A549 (cell line): ENCODE measurements around the gene ADARB1. TPM values are rescaled to one million over a fixed set of nuclear protein-coding genes. Genes with fewer than 3 reads are reported as not detected.

Experiments
- ATAC-seq, 2 experiments: fragments of 200-7000 bp in 1 of 2; fragments of >200 bp in 1 of 2; cut with Nextera tagmentation in 1 of 2; cut with Tn5 transposase in 1 of 2; 3 replicates each; pipeline versions ENCODE4 v1.8.0 to v1.9.1; 2018 to 2020; ENCODE audit warnings: mild to moderate bottlenecking in 1 of 2, moderate library complexity in 1 of 2
- CTCF ChIA-PET: fragments of 300-600 bp; sonication (Branson Sonifier 250); formaldehyde crosslinking; extraction: SDS; loops from one replicate; lab custom pipeline; 2021; ENCODE audit warnings: antibody characterized with exemption, inconsistent platforms; lab: Yijun Ruan, JAX
- POLR2A ChIA-PET: fragments of 350-600 bp; formaldehyde crosslinking; extraction: SDS; loops from one replicate; lab custom pipeline; 2021; ENCODE audit warnings: antibody characterized with exemption, inconsistent platforms; lab: Yijun Ruan, JAX
- DNase-seq, 2 experiments: peaks; one replicate each; pipeline versions ENCODE4 v3.0.0 to v3.0.0-alpha.2; 2011 to 2016; ENCODE audit warnings: low read depth in 1 of 2, low spot score in 1 of 2
- FAIRE-seq: peaks from 2 replicates; lab custom pipeline; 2011; peaks lifted over from hg19 to GRCh38; lab: Jason Lieb, UNC
- H3K27ac ChIP-seq, 2 experiments: fragments of >200 bp; sonication (Bioruptor Twin); formaldehyde crosslinking; 3 replicates each; pipeline ENCODE4 v1.5.1; 2016 to 2017
- H3K4me1 ChIP-seq: fragments of >200 bp; sonication (Bioruptor Twin); formaldehyde crosslinking; 3 replicates; pipeline ENCODE4 v1.6.1; 2016
- H3K4me2 ChIP-seq: fragments of >200 bp; sonication (Bioruptor Twin); formaldehyde crosslinking; 3 replicates; pipeline ENCODE4 v1.6.1; 2016
- H3K4me3 ChIP-seq: fragments of >200 bp; sonication (Bioruptor Twin); formaldehyde crosslinking; 3 replicates; pipeline ENCODE4 v1.5.1; 2016
- H3K9me3 ChIP-seq: fragments of >200 bp; sonication (Bioruptor Twin); formaldehyde crosslinking; 3 replicates; pipeline ENCODE4 v1.6.1; 2016
- CHD4 ChIP-seq: fragments of 200-600 bp; sonication (generic); IDR thresholded peaks from 2 replicates; pipeline ENCODE4 v1.6.1; 2016; ENCODE audit warnings: antibody characterized with exemption, mild to moderate bottlenecking, borderline replicate concordance
- EHMT2 ChIP-seq: fragments of 200-600 bp; sonication (generic); IDR thresholded peaks from 2 replicates; pipeline ENCODE4 v1.6.1; 2016; ENCODE audit warnings: antibody characterized with exemption, low read depth, mild to moderate bottlenecking, moderate library complexity
- EP300 ChIP-seq, 2 experiments: fragments of >200 bp; sonication (Bioruptor Twin); formaldehyde crosslinking; IDR thresholded peaks; 2 replicates in 1 of 2; 3 replicates in 1 of 2; pipeline ENCODE4 v1.6.1; 2016 to 2017
- HDAC2 ChIP-seq: fragments of 200-600 bp; sonication (generic); IDR thresholded peaks from 2 replicates; pipeline ENCODE4 v1.6.1; 2016
- JUNB ChIP-seq: fragments of >200 bp; sonication (Bioruptor Twin); formaldehyde crosslinking; IDR thresholded peaks from 2 replicates; pipeline ENCODE4 v1.6.1; 2016
- KDM5A ChIP-seq: fragments of 200-600 bp; sonication (generic); IDR thresholded peaks from 2 replicates; pipeline ENCODE4 v1.6.1; 2016; ENCODE audit warnings: antibody characterized with exemption, mild to moderate bottlenecking
- MAZ ChIP-seq: fragments of 150-350 bp; IDR thresholded peaks from 2 replicates; pipeline ENCODE4 v1.6.1; 2014; ENCODE audit warnings: antibody characterized with exemption, low read depth, low read length, borderline replicate concordance
- NFE2L2 ChIP-seq: fragments of 150-350 bp; conservative IDR thresholded peaks from 2 replicates; pipeline ENCODE4 v1.6.1; 2014; ENCODE audit warnings: low read length
- NPAS2 ChIP-seq: fragments of 250-450 bp; sonication (Bioruptor Pico); IDR thresholded peaks from 2 replicates; pipeline ENCODE4 v1.8.0; 2022; ENCODE audit warnings: mild to moderate bottlenecking, moderate library complexity, borderline replicate concordance
- RAD21 ChIP-seq, 2 experiments: fragments of >200 bp in 1 of 2; sonication (Bioruptor Twin) in 1 of 2; formaldehyde crosslinking in 1 of 2; IDR thresholded peaks in 1 of 2; conservative IDR thresholded peaks in 1 of 2; 2 replicates in 1 of 2; 3 replicates in 1 of 2; pipeline ENCODE4 v1.6.1; 2012 to 2018; ENCODE audit warnings: inconsistent platforms in 1 of 2
- RARB ChIP-seq: fragments of 250-450 bp; sonication (Bioruptor Pico); IDR thresholded peaks from 2 replicates; pipeline ENCODE4 v1.8.0; 2021; ENCODE audit warnings: mild to moderate bottlenecking, moderate library complexity
- RCOR1 ChIP-seq: fragments of 150-350 bp; IDR thresholded peaks from 2 replicates; pipeline ENCODE4 v1.6.1; 2014; ENCODE audit warnings: antibody characterized with exemption, low read length, low read depth
- RFX5 ChIP-seq: fragments of 450-650 bp; IDR thresholded peaks from 2 replicates; pipeline ENCODE4 v1.7.1; 2014; ENCODE audit warnings: antibody characterized with exemption, mild to moderate bottlenecking, moderate library complexity
- RNF2 ChIP-seq: fragments of 200-600 bp; sonication (generic); IDR thresholded peaks from 2 replicates; pipeline ENCODE4 v1.6.1; 2016; ENCODE audit warnings: low read depth, mild to moderate bottlenecking, antibody characterized with exemption, moderate library complexity, borderline replicate concordance
- SMC3 ChIP-seq: fragments of >200 bp; sonication (Bioruptor Twin); formaldehyde crosslinking; IDR thresholded peaks from 3 replicates; pipeline ENCODE4 v1.6.1; 2018; ENCODE audit warnings: inconsistent platforms
- WGBS: methylation state at CpG from one replicate; pipeline ENCODE4 v1.1.6; 2017; ENCODE audit errors: missing lambda C conversion rate; 5-methylcytosine and 5-hydroxymethylcytosine counted together
- polyA plus RNA-seq, 4 experiments: library from polyadenylated mRNA; depleted of rRNA in 3 of 4; stranded (reverse); fragments of >200 nt; fragmentation: RNase III in 1 of 4; extraction: RNeasy Plus Mini Kit Qiagen cat#74134 plus additional on column Dnase treatment in 1 of 4; gene quantifications; 2 replicates in 3 of 4; 3 replicates in 1 of 4; pipeline ENCODE4 v1.2.3, GENCODE V29; 2011 to 2017
- TF ChIP-seq, protein P1 (sequence below): fragments of >200 bp; sonication (Bioruptor Twin); formaldehyde crosslinking; IDR thresholded peaks from 3 replicates; pipeline ENCODE4 v1.5.1; 2016
- TF ChIP-seq, protein P2 (sequence below): fragments of 150-350 bp; IDR thresholded peaks from 2 replicates; pipeline ENCODE4 v1.6.1; 2014; ENCODE audit warnings: low read depth, mild to moderate bottlenecking, low read length
- TF ChIP-seq, protein P3 (sequence below): fragments of 250-450 bp; sonication (Bioruptor Pico); IDR thresholded peaks from 2 replicates; pipeline ENCODE4 v1.5.0; 2020; ENCODE audit warnings: low read depth, mild to moderate bottlenecking, moderate library complexity
- TF ChIP-seq, protein P4 (sequence below): IDR thresholded peaks from 2 replicates; pipeline ENCODE4 v1.6.1; 2012

ADARB1 gene
- polyA plus RNA-seq, 2 of the 4 experiments (the other 2 are of a cell fraction), result 3.2 to 5.7 TPM

DNA sequence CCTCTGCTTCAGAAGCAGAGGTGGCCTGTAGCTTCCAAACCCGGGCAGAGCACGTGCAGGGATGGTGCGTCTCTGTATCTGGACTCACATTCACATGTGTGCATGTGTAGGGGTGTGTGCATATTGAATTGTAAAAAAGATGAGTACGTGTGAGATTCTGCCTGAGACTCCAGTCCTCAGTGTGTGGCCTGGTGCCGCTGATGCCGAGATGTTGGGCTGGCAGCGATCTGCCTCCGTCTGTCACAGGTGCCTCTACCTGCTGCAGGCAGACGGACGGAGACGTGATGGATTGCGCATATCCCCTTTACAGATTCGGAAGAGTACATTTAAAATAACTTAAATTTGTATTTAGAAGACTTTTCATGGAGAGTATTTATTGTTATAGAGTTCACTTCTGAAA, 53.6 kb downstream of the ADARB1 start:
- TF ChIP-seq NFE2L2 (no peak), NPAS2 (CRISPR knock-in tag) (no peak), RARB (CRISPR knock-in tag) (no peak), KDM5A (no peak), JUNB (no peak), HDAC2 (no peak), EP300 (IDR thresholded peaks at IDR 0.05) (no peak), RFX5 (no peak), RAD21 (conservative IDR thresholded peaks at IDR 0.05 in 1 of 2, IDR thresholded peaks at IDR 0.05 in 1 of 2) (no peak), RCOR1 (no peak), CHD4 (no peak), MAZ (no peak), EHMT2 (no peak)
- TF ChIP-seq, protein P1, sequence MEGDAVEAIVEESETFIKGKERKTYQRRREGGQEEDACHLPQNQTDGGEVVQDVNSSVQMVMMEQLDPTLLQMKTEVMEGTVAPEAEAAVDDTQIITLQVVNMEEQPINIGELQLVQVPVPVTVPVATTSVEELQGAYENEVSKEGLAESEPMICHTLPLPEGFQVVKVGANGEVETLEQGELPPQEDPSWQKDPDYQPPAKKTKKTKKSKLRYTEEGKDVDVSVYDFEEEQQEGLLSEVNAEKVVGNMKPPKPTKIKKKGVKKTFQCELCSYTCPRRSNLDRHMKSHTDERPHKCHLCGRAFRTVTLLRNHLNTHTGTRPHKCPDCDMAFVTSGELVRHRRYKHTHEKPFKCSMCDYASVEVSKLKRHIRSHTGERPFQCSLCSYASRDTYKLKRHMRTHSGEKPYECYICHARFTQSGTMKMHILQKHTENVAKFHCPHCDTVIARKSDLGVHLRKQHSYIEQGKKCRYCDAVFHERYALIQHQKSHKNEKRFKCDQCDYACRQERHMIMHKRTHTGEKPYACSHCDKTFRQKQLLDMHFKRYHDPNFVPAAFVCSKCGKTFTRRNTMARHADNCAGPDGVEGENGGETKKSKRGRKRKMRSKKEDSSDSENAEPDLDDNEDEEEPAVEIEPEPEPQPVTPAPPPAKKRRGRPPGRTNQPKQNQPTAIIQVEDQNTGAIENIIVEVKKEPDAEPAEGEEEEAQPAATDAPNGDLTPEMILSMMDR, result no peak
- TF ChIP-seq, protein P2, sequence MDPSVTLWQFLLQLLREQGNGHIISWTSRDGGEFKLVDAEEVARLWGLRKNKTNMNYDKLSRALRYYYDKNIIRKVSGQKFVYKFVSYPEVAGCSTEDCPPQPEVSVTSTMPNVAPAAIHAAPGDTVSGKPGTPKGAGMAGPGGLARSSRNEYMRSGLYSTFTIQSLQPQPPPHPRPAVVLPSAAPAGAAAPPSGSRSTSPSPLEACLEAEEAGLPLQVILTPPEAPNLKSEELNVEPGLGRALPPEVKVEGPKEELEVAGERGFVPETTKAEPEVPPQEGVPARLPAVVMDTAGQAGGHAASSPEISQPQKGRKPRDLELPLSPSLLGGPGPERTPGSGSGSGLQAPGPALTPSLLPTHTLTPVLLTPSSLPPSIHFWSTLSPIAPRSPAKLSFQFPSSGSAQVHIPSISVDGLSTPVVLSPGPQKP, result no peak
- TF ChIP-seq, protein P3, sequence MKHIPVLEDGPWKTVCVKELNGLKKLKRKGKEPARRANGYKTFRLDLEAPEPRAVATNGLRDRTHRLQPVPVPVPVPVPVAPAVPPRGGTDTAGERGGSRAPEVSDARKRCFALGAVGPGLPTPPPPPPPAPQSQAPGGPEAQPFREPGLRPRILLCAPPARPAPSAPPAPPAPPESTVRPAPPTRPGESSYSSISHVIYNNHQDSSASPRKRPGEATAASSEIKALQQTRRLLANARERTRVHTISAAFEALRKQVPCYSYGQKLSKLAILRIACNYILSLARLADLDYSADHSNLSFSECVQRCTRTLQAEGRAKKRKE (CRISPR knock-in tag), result no peak
- DNase-seq, result no peak
- CTCF ChIA-PET, result interaction anchor here (0.6 to 9.3 kb wide), 29 partner anchors 8 to 618 kb away, joined by 3 to 163 read pairs (median 4); no protein-coding TSS in a partner anchor
- no peak for ATAC-seq
- Histone ChIP-seq H3K9me3 (no peaks in the 10 kb centered on the region), H3K4me2 (no peak overlapping the region), H3K4me3 (no peak overlapping the region), H3K4me1 (peaks cover 18% of the 10 kb centered on the region), H3K27ac (no peak overlapping the region)
- WGBS, result 80% methylated on average over 13 of the region's 13 CpGs
- POLR2A ChIA-PET, result interaction anchor here (1.0 kb wide), 1 partner anchor 179 kb away, joined by 3 read pairs; no protein-coding TSS in a partner anchor
- FAIRE-seq, result no peak

DNA sequence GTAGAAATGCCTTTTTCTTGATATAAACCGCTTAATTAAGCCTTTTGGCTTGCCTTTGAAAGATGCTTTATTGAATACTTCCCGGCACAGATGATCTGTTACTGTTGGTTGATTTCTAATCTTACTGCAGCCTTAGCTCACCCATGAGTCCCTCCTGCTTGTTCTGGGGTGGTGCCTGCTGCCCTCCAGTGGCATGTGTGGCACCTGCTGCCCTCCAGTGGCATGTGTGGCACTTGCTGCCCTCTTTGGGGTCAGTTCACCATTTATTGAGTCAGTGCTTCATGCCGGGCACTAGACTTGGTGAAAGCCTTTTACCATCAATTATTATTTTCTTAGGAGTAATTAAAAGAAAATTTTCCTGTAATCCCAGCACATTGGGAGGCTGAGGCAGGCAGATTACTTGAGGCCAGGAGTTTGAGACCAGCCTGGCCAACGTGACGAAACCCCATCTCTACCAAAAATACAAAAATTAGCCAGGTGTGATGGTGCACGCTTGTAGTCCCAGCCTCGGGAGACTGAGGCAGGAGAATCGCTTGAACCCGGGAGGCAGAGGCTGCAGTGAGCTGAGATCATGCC, 54.3 kb downstream of the ADARB1 start:
- Histone ChIP-seq H3K4me3 (no peak overlapping the region), H3K4me1 (peaks cover 18% of the 10 kb centered on the region), H3K4me2 (peak overlapping the region; percentile 67; the same call in 2 of the 3 replicates), H3K27ac (no peak overlapping the region), H3K9me3 (no peaks in the 10 kb centered on the region)
- 30% methylated on average over 9 of the region's 9 CpGs for WGBS
- TF ChIP-seq, protein P1, result peak; percentile 75
- TF ChIP-seq EP300 (IDR thresholded peaks at IDR 0.05), result no peak
- TF ChIP-seq EHMT2, result no peak
- TF ChIP-seq, protein P4, sequence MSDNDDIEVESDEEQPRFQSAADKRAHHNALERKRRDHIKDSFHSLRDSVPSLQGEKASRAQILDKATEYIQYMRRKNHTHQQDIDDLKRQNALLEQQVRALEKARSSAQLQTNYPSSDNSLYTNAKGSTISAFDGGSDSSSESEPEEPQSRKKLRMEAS, result 0 out of 2 replicates have a peak, but pooled peaks have one; percentile 29
- TF ChIP-seq SMC3, result peak; percentile 81
- peak; percentile 82 to 85 for TF ChIP-seq RAD21 (conservative IDR thresholded peaks at IDR 0.05 in 1 of 2, IDR thresholded peaks at IDR 0.05 in 1 of 2)
- no peak for TF ChIP-seq RNF2
- ChIA-PET POLR2A (interaction anchor here (1.0 kb wide), 1 partner anchor 180 kb away, joined by 3 read pairs; no protein-coding TSS in a partner anchor), CTCF (interaction anchor here (0.6 to 9.3 kb wide), 34 partner anchors 9 to 618 kb away, joined by 3 to 163 read pairs (median 4); no protein-coding TSS in a partner anchor)
- no peak for FAIRE-seq
- peak; percentile 50 to 74 for DNase-seq
- peak; percentile 97 to 98 for ATAC-seq
